Stimulated activated CD4-positive, alpha-beta T cell treated with anti-CD3 and anti-CD28 coated beads, Interleukin-2, amount 100 ng/mL, for 24 hours (primary cell): ENCODE measurements around the gene LMAN1.
A peak's percentile ranks its signal among the peaks of the same experiment; 100 is the strongest.

Experiments
- DNase-seq, 2 donors: peaks; one replicate each; pipeline ENCODE4 v3.0.0-alpha.2; 2020

The LMAN1 gene

GRCh38 chr18:59359576-59359952 is 499 bp upstream of the LMAN1 start:
- no peak for DNase-seq

- no peak for DNase-seq
Observed at GRCh38 chr18:59358414-59358711, 702 bp downstream of the LMAN1 start.

- no peak for DNase-seq
Observed at GRCh38 chr18:59357928-59358327, 1.1 kb downstream of the LMAN1 start.

- no peak for DNase-seq
Observed at GRCh38 chr18:59354731-59355130, 4.3 kb downstream of the LMAN1 start.

GRCh38 chr18:59353079-59353680 is 5.9 kb downstream of the LMAN1 start:
- no peak for DNase-seq

GRCh38 chr18:59352250-59352855 is 6.7 kb downstream of the LMAN1 start:
- DNase-seq, result no peak

- no peak for DNase-seq
Observed at GRCh38 chr18:59345556-59345955, 13.5 kb downstream of the LMAN1 start.

GRCh38 chr18:59344996-59345395 is 14.1 kb downstream of the LMAN1 start:
- no peak for DNase-seq

GRCh38 chr18:59343926-59344325 is 15.1 kb downstream of the LMAN1 start:
- DNase-seq, result no peak

GRCh38 chr18:59340817-59341216 is 18.2 kb downstream of the LMAN1 start:
- DNase-seq, result no peak

GRCh38 chr18:59340312-59340711 is 18.8 kb downstream of the LMAN1 start:
- DNase-seq, result no peak

GRCh38 chr18:59332986-59333385 is 26.1 kb downstream of the LMAN1 start:
- no peak for DNase-seq

GRCh38 chr18:59328683-59329082 is 30.4 kb downstream of the LMAN1 start:
- DNase-seq, result no peak

GRCh38 chr18:59325965-59326364 is 33.1 kb downstream of the LMAN1 start:
- no peak for DNase-seq

- no peak for DNase-seq
Observed at GRCh38 chr18:59324623-59324971, 34.5 kb downstream of the LMAN1 start.

- no peak for DNase-seq
Observed at GRCh38 chr18:59323931-59324622, 35.0 kb downstream of the LMAN1 start.

- DNase-seq, result no peak
Observed at GRCh38 chr18:59318460-59319050, 40.5 kb downstream of the LMAN1 start, which contains the start of gene CPLX4. Gene CPLX4 (minus strand): TSS chr18:59318649. CDS start chr18:59318462, 187 bp downstream.

- no peak for DNase-seq
Observed at GRCh38 chr18:59311631-59312030, 47.4 kb downstream of the LMAN1 start.

- DNase-seq, result no peak
Observed at GRCh38 chr18:59308938-59309260, 50.2 kb downstream of the LMAN1 start.

- DNase-seq, result peak; percentile 79 to 82
Observed at GRCh38 chr18:59308248-59308937, 50.7 kb downstream of the LMAN1 start.

- no peak for DNase-seq
Observed at GRCh38 chr18:59306640-59307039, 52.4 kb downstream of the LMAN1 start.

- DNase-seq, result no peak
Observed at GRCh38 chr18:59305295-59305694, 53.8 kb downstream of the LMAN1 start.

GRCh38 chr18:59303656-59304195 is 55.3 kb downstream of the LMAN1 start:
- DNase-seq, result no peak

- no peak for DNase-seq
Observed at GRCh38 chr18:59303006-59303405, 56.1 kb downstream of the LMAN1 start.
